GM12878 (cell line): ENCODE data around the gene ADGRF4. TPM values are rescaled to one million over a fixed set of nuclear protein-coding genes. Genes with fewer than 3 reads are reported as not detected.

ENCODE experiments used
- ATAC-seq: fragments of 200-7000 bp; cut with Tn5 transposase; 3 replicates; pipeline ENCODE4 v1.9.1; 2020; ENCODE audit warnings: mild to moderate bottlenecking, moderate library complexity
- BruUV-seq: library from RNA; stranded (reverse); fragments of 400-500 nt; replicated peaks from 2 replicates; lab custom pipeline; 2021; lab: Mats Ljungman, UMichigan
- CTCF ChIA-PET: fragments of 300-600 bp; sonication (Branson Sonifier 250); formaldehyde crosslinking; extraction: SDS; loops from one replicate; lab custom pipeline; 2021; ENCODE audit warnings: inconsistent platforms; lab: Yijun Ruan, JAX
- POLR2A ChIA-PET: fragments of 350-600 bp; formaldehyde crosslinking; extraction: SDS; loops from one replicate; lab custom pipeline; 2021; ENCODE audit warnings: inconsistent platforms; lab: Charles Lee
- RAD21 ChIA-PET: fragments of 300-600 bp; sonication (Branson Sonifier 250); formaldehyde crosslinking; loops from one replicate; lab custom pipeline; 2023; ENCODE audit warnings: antibody characterized with exemption; ENCODE audit not compliant: unreplicated experiment; lab: Charles Lee
- SMC1A ChIA-PET: fragments of 300-600 bp; sonication (Branson Sonifier 250); formaldehyde crosslinking; loops from one replicate; lab custom pipeline; 2023; ENCODE audit not compliant: unreplicated experiment, uncharacterized antibody; lab: Charles Lee
- DNase-seq: peaks from one replicate; pipeline ENCODE4 v3.0.0-alpha.2; 2011; ENCODE audit warnings: low read depth, low spot score
- FAIRE-seq: peaks from 3 replicates; lab custom pipeline; 2011; peaks lifted over from hg19 to GRCh38; lab: Jason Lieb, UNC
- H2AFZ ChIP-seq: 2 replicates; pipeline ENCODE4 v1.6.0; 2011; ENCODE audit warnings: low read depth, low read length, control low read depth; ENCODE audit not compliant: control insufficient read depth
- H3K27ac ChIP-seq: 2 replicates; pipeline ENCODE4 v1.5.1; 2011; ENCODE audit warnings: control low read depth; ENCODE audit not compliant: control insufficient read depth, insufficient read depth
- H3K27me3 ChIP-seq, 2 experiments: replicated peaks in 1 of 2; 2 replicates each; pipeline versions ENCODE4 v1.6.0 to v1.6.1; 2011; ENCODE audit warnings: low read length in 1 of 2; ENCODE audit not compliant: control insufficient read depth in 2 of 2, insufficient read depth in 2 of 2
- H3K36me3 ChIP-seq, 2 experiments: 2 replicates each; pipeline ENCODE4 v1.5.1; 2011; ENCODE audit warnings: low read length in 1 of 2; ENCODE audit not compliant: control insufficient read depth in 2 of 2, insufficient read depth in 2 of 2
- H3K4me1 ChIP-seq: 2 replicates; pipeline ENCODE4 v1.6.1; 2011; ENCODE audit warnings: mild to moderate bottlenecking, low read length, moderate library complexity, mixed read lengths; ENCODE audit not compliant: control insufficient read depth, insufficient read depth
- H3K4me2 ChIP-seq: 2 replicates; pipeline ENCODE4 v1.6.0; 2011; ENCODE audit warnings: control low read depth; ENCODE audit not compliant: control insufficient read depth, insufficient read depth
- H3K4me3 ChIP-seq: fragments of 200-600 bp; sonication (generic); 2 replicates; pipeline ENCODE4 v1.5.1; 2016
- H3K79me2 ChIP-seq: 2 replicates; pipeline ENCODE4 v1.6.0; 2011; ENCODE audit warnings: low read length; ENCODE audit not compliant: control insufficient read depth, insufficient read depth
- H3K9ac ChIP-seq: 2 replicates; pipeline ENCODE4 v1.8.0; 2011; ENCODE audit warnings: low read length, control low read depth, mixed read lengths; ENCODE audit not compliant: control insufficient read depth, insufficient read depth
- H3K9me3 ChIP-seq: replicated peaks from 3 replicates; pipeline ENCODE4 v1.5.1; 2011; ENCODE audit warnings: mild to moderate bottlenecking, low read length; ENCODE audit not compliant: control insufficient read depth, insufficient read depth
- H4K20me1 ChIP-seq: 2 replicates; pipeline ENCODE4 v1.6.0; 2011; ENCODE audit not compliant: control insufficient read depth, insufficient read depth
- CBFB ChIP-seq: IDR thresholded peaks from 2 replicates; pipeline ENCODE4 v1.6.1; 2016; ENCODE audit warnings: antibody characterized with exemption, low read depth
- CREM ChIP-seq: IDR thresholded peaks from 2 replicates; pipeline ENCODE4 v1.6.1; 2014; ENCODE audit warnings: antibody characterized with exemption, low read depth
- ETV6 ChIP-seq, 2 experiments: fragments of 450-650 bp in 1 of 2; IDR thresholded peaks in 1 of 2; conservative IDR thresholded peaks in 1 of 2; 2 replicates each; pipeline ENCODE4 v1.6.1; 2014; ENCODE audit warnings: antibody characterized with exemption in 1 of 2, borderline replicate concordance in 1 of 2, low read depth in 1 of 2, mild to moderate bottlenecking in 1 of 2, moderate library complexity in 1 of 2
- PRDM15 ChIP-seq: fragments of 450-650 bp; formaldehyde crosslinking; IDR thresholded peaks from 2 replicates; pipeline ENCODE4 v1.4.0; 2020; ENCODE audit warnings: mild to moderate bottlenecking, moderate library complexity
- SPI1 ChIP-seq: IDR thresholded peaks from 2 replicates; pipeline ENCODE4 v1.6.1; 2011; ENCODE audit warnings: low read depth, mild to moderate bottlenecking, low read length, moderate library complexity, borderline replicate concordance; ENCODE audit not compliant: insufficient read depth
- STAT3 ChIP-seq: IDR thresholded peaks from 2 replicates; pipeline ENCODE4 v1.6.1; 2011; ENCODE audit warnings: low read depth, low read length, improper control_type of control experiment
- ZBED1 ChIP-seq: IDR thresholded peaks from 2 replicates; pipeline ENCODE4 v1.6.1; 2016; ENCODE audit warnings: borderline replicate concordance
- ZNF217 ChIP-seq: fragments of 450-650 bp; IDR thresholded peaks from 2 replicates; pipeline ENCODE4 v1.6.1; 2017; ENCODE audit warnings: antibody characterized with exemption, mild to moderate bottlenecking
- ZNF274 ChIP-seq: IDR thresholded peaks from one replicate; pipeline ENCODE4 v1.8.0; 2011; ENCODE audit not compliant: insufficient read length, insufficient read depth
- WGBS: methylation state at CpG from one replicate; pipeline ENCODE4 v1.1.6; 2016; ENCODE audit warnings: low lambda C conversion rate; ENCODE audit not compliant: insufficient replicate concordance, insufficient coverage; ENCODE audit errors: missing lambda C conversion rate; 5-methylcytosine and 5-hydroxymethylcytosine counted together
- in situ Hi-C: fragments of 300-500 bp; cut with MboI; formaldehyde crosslinking; loops from 9 replicates; pipeline ENCODE4 v1.14.3; 2018; ENCODE audit warnings: mixed read lengths
- intact Hi-C: fragments of 100-400 bp; cut with micrococcal nuclease; formaldehyde crosslinking; loops from one replicate; pipeline ENCODE4 v1.14.2; 2022; ENCODE audit not compliant: unreplicated experiment
- polyA plus RNA-seq, 11 experiments: library from polyadenylated mRNA; depleted of rRNA in 4 of 11; unstranded in 6 of 11; stranded (reverse) in 5 of 11; fragments of >200 nt; fragmentation: Nextera tagmentation in 4 of 11; fragmentation: Illumina TruSeq in 1 of 11; extraction: Ambion mirVana in 4 of 11; extraction: Trizol in 1 of 11; gene quantifications; 1 replicate in 1 of 11; 2 replicates in 10 of 11; pipeline versions ENCODE4 v1.2.1 to v1.2.3, GENCODE V29; 2011 to 2016; ENCODE audit warnings: inconsistent platforms in 2 of 11, missing spikeins in 2 of 11, low read depth in 1 of 11
- total RNA-seq, 4 experiments: library from RNA; depleted of rRNA in 3 of 4; stranded (reverse); fragments of >200 nt in 3 of 4; fragmentation: Illumina TruSeq in 1 of 4; extraction: Trizol in 1 of 4; gene quantifications; 2 replicates each; pipeline versions ENCODE4 v1.2.1 to v1.2.3, GENCODE V29; 2013 to 2021

Gene ADGRF4
- total and polyA plus RNA-seq, 10 of the 15 experiments (the other 5 are each of a cell fraction or from before 2014, with no cell fraction given): 0.04 to 0.12 (median 0.06) TPM; not detected in 5

GRCh38 chr6:47650553-47651432 lies 47.6 kb upstream of the ADGRF4 start:
- H3K4me1 ChIP-seq: peaks cover 4% of the 10 kb centered on the region
- ATAC-seq: no peak; the same call in 2 of the 3 replicates
- no peaks in the 10 kb centered on the region for H4K20me1 ChIP-seq
- ChIA-PET RAD21 (no interaction called here), POLR2A (no interaction called here), CTCF (no interaction called here), SMC1A (interaction anchor here (0.6 to 0.9 kb wide), 2 partner anchors 25 to 106 kb away, joined by 3 read pairs; no protein-coding TSS in a partner anchor)
- no peak overlapping the region for H3K9ac ChIP-seq
- H3K9me3 ChIP-seq: no peaks in the 10 kb centered on the region
- no peaks in the 10 kb centered on the region for H3K27me3 ChIP-seq
- H3K27ac ChIP-seq: no peak overlapping the region
- H3K4me3 ChIP-seq: no peak overlapping the region
- no peak for TF ChIP-seq ZBED1
- peak; percentile 30; the same call in 1 of the 2 replicates for TF ChIP-seq SPI1
- no peak for FAIRE-seq
- 53% methylated on average over 3 of the region's 3 CpGs for WGBS
- intact Hi-C loops (no loop called here), in situ Hi-C loops (no loop called here)
- no peaks in the 10 kb centered on the region for H3K79me2 ChIP-seq
- no peak for DNase-seq
- H3K4me2 ChIP-seq: no peak overlapping the region; the same call in 1 of the 2 replicates
- no peaks in the 10 kb centered on the region for H3K36me3 ChIP-seq
- no TSS peak for BruUV-seq
- H2AFZ ChIP-seq: no peak overlapping the region; the same call in 1 of the 2 replicates

- SMC1A ChIA-PET: interaction anchor here (0.9 to 1.1 kb wide), 2 partner anchors 25 to 238 kb away, joined by 3 read pairs; no protein-coding TSS in a partner anchor
- TF ChIP-seq ETV6 (conservative IDR thresholded peaks at IDR 0.05 in 1 of 2, IDR thresholded peaks at IDR 0.05 in 1 of 2; ENCODE audit: borderline replicate concordance in 1 of 2, low read depth in 1 of 2) (no peak), STAT3 (no peak), CBFB (no peak), CREM (no peak), ZNF217 (no peak), ZNF274 (no peak), PRDM15 (CRISPR knock-in tag) (no peak)
Measured at GRCh38 chr6:47651505-47651944, 46.9 kb upstream of the ADGRF4 start.

More at GRCh38 chr6:47651505-47651944, 46.9 kb upstream of the ADGRF4 start:
- ChIA-PET RAD21 (no interaction called here), CTCF (interaction anchor here (1.4 to 1.6 kb wide), 2 partner anchors 83 to 129 kb away, joined by 3 to 6 read pairs; no protein-coding TSS in a partner anchor), POLR2A (no interaction called here)
- Histone ChIP-seq H3K79me2 (no peaks in the 10 kb centered on the region), H3K9ac (no peak overlapping the region), H3K4me1 (peaks cover 4% of the 10 kb centered on the region), H3K4me2 (no peak overlapping the region), H3K9me3 (no peaks in the 10 kb centered on the region), H4K20me1 (no peaks in the 10 kb centered on the region), H2AFZ (no peak overlapping the region), H3K36me3 (no peaks in the 10 kb centered on the region), H3K27ac (no peak overlapping the region), H3K4me3 (no peak overlapping the region), H3K27me3 (no peaks in the 10 kb centered on the region)
- no peak for ATAC-seq
- in situ Hi-C loops: no loop called here
- no peak for FAIRE-seq
- WGBS: 26% methylated on average over 6 of the region's 6 CpGs
- intact Hi-C loops: no loop called here
- BruUV-seq: no TSS peak
- no peak for DNase-seq
